ENCODE data around the gene UBAC2. TPM values are rescaled to one million over a fixed set of nuclear protein-coding genes. Genes with fewer than 3 reads are reported as not detected.

Gene UBAC2
- total and polyA plus RNA-seq, 2 of the 4 experiments (the other 2 are of a cell fraction): 20.8 to 36.3 TPM

DNA sequence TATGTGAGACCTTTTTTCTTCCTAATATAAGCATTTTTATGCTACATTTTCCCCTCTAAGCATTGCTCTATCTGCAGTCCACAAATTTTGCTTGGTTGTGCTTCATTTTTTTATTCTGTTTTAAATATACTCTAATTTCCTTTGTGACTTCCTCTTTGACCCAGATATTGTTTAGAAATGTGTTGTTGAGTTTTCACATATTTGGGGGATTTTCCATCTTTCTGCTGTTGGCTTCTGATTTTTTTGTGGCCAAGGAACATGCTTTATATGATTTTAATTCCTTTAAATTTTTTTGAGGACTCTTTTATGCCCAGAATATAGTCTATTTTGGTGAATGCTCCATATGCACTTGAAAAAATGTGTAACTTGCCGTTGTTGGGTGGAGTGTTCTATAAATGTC is 22.9 kb downstream of the UBAC2 start:
- ChIA-PET CTCF (no interaction called here), POLR2A (ENCODE audit: unreplicated experiment) (no interaction called here)
- no peak overlapping the region for H2BK5ac ChIP-seq (ENCODE audit: low read depth, low read length, poor library complexity, severe bottlenecking)
- WGBS, 2 experiments (ENCODE audit: extremely low coverage in 2 of 2, insufficient read length in 1 of 2): 100% methylated on average over 1 of the region's 1 CpG; no CpG with 5 or more reads in 1 of the 2 experiments
- BruUV-seq (replicated peaks): no TSS peak
- H2BK120ac ChIP-seq (ENCODE audit: low read depth, low read length): no peak overlapping the region
- H4K20me1 ChIP-seq (ENCODE audit: insufficient read depth, low read length): peaks cover 42% of the 10 kb centered on the region
- H3K4me2 ChIP-seq (ENCODE audit: low read depth, low read length): no peak overlapping the region
- no peak overlapping the region for H2BK20ac ChIP-seq (ENCODE audit: low read depth, low read length)
- H2BK15ac ChIP-seq (ENCODE audit: low read depth, low read length): no peak overlapping the region
- no peak overlapping the region for H3K56ac ChIP-seq (ENCODE audit: extremely low read depth, insufficient read depth, low read length)
- H3K79me1 ChIP-seq (ENCODE audit: low read depth in 1 of 2, low read length in 2 of 2): peaks cover 45 to 64% of the 10 kb centered on the region in 2 experiments
- H4K5ac ChIP-seq (ENCODE audit: low read depth, low read length): no peak overlapping the region
- H3K27me3 ChIP-seq (ENCODE audit: control insufficient read depth, insufficient read depth, low read length): no peaks in the 10 kb centered on the region
- peaks cover 6% of the 10 kb centered on the region for H3K4me1 ChIP-seq (ENCODE audit: control insufficient read depth, insufficient read depth, low read length)
- H3K36me3 ChIP-seq (ENCODE audit: control insufficient read depth, insufficient read depth, low read length): peaks cover 3% of the 10 kb centered on the region; the same call in 1 of the 2 replicates
- H3K23ac ChIP-seq (ENCODE audit: low read depth, low read length): no peak overlapping the region
- H3K18ac ChIP-seq (ENCODE audit: low read depth, low read length): no peak overlapping the region
- no peak overlapping the region for H3K14ac ChIP-seq (replicated peaks; ENCODE audit: low read depth, low read length)
- dilution Hi-C loops (cut with HindIII; ENCODE audit: low sequenced_read_pairs, unreplicated experiment): no loop called here
- no peak overlapping the region for H3K4ac ChIP-seq (ENCODE audit: low read depth, low read length)
- H3K9me1 ChIP-seq (ENCODE audit: insufficient read depth, low read length): peaks cover 21% of the 10 kb centered on the region
- H3K27ac ChIP-seq (ENCODE audit: insufficient read depth, low read length): no peak overlapping the region
- in situ Hi-C loops (cut with MboI; ENCODE audit: low sequenced_read_pairs): no loop called here
- intact Hi-C loops (cut with micrococcal nuclease): no loop called here
- H3K4me3 ChIP-seq (ENCODE audit: insufficient read depth, low read depth, low read length): no peak overlapping the region
- no peak overlapping the region for H3K9ac ChIP-seq (ENCODE audit: low read depth, low read length)
- TF ChIP-seq MAZ (IDR thresholded peaks at IDR 0.05; ENCODE audit: borderline replicate concordance, low read depth, low read length): no peak
- no peak for TF ChIP-seq CHD1 (IDR thresholded peaks at IDR 0.05; ENCODE audit: low read depth, low read length)
- no peak for TF ChIP-seq MAFK (IDR thresholded peaks at IDR 0.05; ENCODE audit: low read depth, low read length)
- TF ChIP-seq, protein P1, sequence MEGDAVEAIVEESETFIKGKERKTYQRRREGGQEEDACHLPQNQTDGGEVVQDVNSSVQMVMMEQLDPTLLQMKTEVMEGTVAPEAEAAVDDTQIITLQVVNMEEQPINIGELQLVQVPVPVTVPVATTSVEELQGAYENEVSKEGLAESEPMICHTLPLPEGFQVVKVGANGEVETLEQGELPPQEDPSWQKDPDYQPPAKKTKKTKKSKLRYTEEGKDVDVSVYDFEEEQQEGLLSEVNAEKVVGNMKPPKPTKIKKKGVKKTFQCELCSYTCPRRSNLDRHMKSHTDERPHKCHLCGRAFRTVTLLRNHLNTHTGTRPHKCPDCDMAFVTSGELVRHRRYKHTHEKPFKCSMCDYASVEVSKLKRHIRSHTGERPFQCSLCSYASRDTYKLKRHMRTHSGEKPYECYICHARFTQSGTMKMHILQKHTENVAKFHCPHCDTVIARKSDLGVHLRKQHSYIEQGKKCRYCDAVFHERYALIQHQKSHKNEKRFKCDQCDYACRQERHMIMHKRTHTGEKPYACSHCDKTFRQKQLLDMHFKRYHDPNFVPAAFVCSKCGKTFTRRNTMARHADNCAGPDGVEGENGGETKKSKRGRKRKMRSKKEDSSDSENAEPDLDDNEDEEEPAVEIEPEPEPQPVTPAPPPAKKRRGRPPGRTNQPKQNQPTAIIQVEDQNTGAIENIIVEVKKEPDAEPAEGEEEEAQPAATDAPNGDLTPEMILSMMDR (conservative IDR thresholded peaks at IDR 0.05; ENCODE audit: low read depth, low read length): no peak
- TF ChIP-seq, protein P2, sequence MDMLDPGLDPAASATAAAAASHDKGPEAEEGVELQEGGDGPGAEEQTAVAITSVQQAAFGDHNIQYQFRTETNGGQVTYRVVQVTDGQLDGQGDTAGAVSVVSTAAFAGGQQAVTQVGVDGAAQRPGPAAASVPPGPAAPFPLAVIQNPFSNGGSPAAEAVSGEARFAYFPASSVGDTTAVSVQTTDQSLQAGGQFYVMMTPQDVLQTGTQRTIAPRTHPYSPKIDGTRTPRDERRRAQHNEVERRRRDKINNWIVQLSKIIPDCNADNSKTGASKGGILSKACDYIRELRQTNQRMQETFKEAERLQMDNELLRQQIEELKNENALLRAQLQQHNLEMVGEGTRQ (IDR thresholded peaks at IDR 0.05; ENCODE audit: low read depth, low read length): no peak
- no peak for TF ChIP-seq POLR2A (IDR thresholded peaks at IDR 0.05; ENCODE audit: low read depth, low read length)
- TF ChIP-seq MXI1 (IDR thresholded peaks at IDR 0.05; ENCODE audit: borderline replicate concordance, low read depth, low read length): no peak
- TF ChIP-seq SMC3 (IDR thresholded peaks at IDR 0.05; ENCODE audit: low read depth, low read length): no peak
- no peak for TF ChIP-seq RFX5 (IDR thresholded peaks at IDR 0.05; ENCODE audit: low read depth, low read length)
- no peak for TF ChIP-seq FOS (IDR thresholded peaks at IDR 0.05; ENCODE audit: low read depth, low read length)
- TF ChIP-seq, protein P3, sequence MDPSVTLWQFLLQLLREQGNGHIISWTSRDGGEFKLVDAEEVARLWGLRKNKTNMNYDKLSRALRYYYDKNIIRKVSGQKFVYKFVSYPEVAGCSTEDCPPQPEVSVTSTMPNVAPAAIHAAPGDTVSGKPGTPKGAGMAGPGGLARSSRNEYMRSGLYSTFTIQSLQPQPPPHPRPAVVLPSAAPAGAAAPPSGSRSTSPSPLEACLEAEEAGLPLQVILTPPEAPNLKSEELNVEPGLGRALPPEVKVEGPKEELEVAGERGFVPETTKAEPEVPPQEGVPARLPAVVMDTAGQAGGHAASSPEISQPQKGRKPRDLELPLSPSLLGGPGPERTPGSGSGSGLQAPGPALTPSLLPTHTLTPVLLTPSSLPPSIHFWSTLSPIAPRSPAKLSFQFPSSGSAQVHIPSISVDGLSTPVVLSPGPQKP (IDR thresholded peaks at IDR 0.05; ENCODE audit: borderline replicate concordance, low read depth, low read length): no peak
- TF ChIP-seq RCOR1 (IDR thresholded peaks at IDR 0.05; ENCODE audit: insufficient replicate concordance, low read length): no peak
- TF ChIP-seq BHLHE40 (IDR thresholded peaks at IDR 0.05; ENCODE audit: low read depth, low read length): no peak
- TF ChIP-seq NFE2L2 (IDR thresholded peaks at IDR 0.05; ENCODE audit: low read depth, low read length): no peak
- no peak for TF ChIP-seq RAD21 (IDR thresholded peaks at IDR 0.05; ENCODE audit: low read length)
- no peak for TF ChIP-seq CEBPB (IDR thresholded peaks at IDR 0.05; ENCODE audit: low read depth, low read length)
- H2AK5ac ChIP-seq (ENCODE audit: low read depth, low read length): no peak overlapping the region
- H3K9me3 ChIP-seq (ENCODE audit: control insufficient read depth, insufficient read depth, low read length): no peaks in the 10 kb centered on the region
- DNase-seq (no peak), ATAC-seq (ENCODE audit: low read depth) (no peak)
- H4K91ac ChIP-seq (ENCODE audit: insufficient read depth, low read depth, low read length): no peak overlapping the region
- no peak overlapping the region for H2AFZ ChIP-seq (replicated peaks; ENCODE audit: low read length, poor library complexity)
- no peak overlapping the region for H4K8ac ChIP-seq (ENCODE audit: low read depth in 2 of 2, low read length in 2 of 2)
- no peak overlapping the region for H2AK9ac ChIP-seq (replicated peaks; ENCODE audit: low read depth, low read length, poor library complexity)

All from IMR-90 (cell line).